GM19324 (cell line): ENCODE data around the gene HMX2.

Source experiments
- ATAC-seq: cut with Tn5 transposase; IDR thresholded peaks from one replicate; pipeline ENCODE4 v1.9.1; 2021; ENCODE audit warnings: mild to moderate bottlenecking, moderate library complexity; ENCODE audit not compliant: unreplicated experiment, low FRiP score

HMX2 gene

GRCh38 chr10:123180101-123181090, 32.5 kb downstream of the HMX2 start:
- no peak for ATAC-seq

GRCh38 chr10:123183724-123184123, 35.8 kb downstream of the HMX2 start:
- no peak for ATAC-seq

GRCh38 chr10:123187781-123188180, 39.8 kb downstream of the HMX2 start:
- no peak for ATAC-seq

- no peak for ATAC-seq
These were observed 44.0 kb downstream of the HMX2 start for GRCh38 chr10:123191886-123192285.

GRCh38 chr10:123194056-123194455, 46.1 kb downstream of the HMX2 start:
- ATAC-seq = no peak
